IMR-90 (cell line): ENCODE data around the gene RABGAP1. TPM values are rescaled to one million over a fixed set of nuclear protein-coding genes. Genes with fewer than 3 reads are reported as not detected.

ENCODE experiments used
- ATAC-seq: fragments of 200-7000 bp; cut with Tn5 transposase; 2 replicates; pipeline ENCODE4 v1.9.1; 2020; ENCODE audit warnings: low read depth, mild to moderate bottlenecking, moderate library complexity
- BruUV-seq: library from RNA; stranded (reverse); fragments of 400-500 nt; replicated peaks from 2 replicates; lab custom pipeline; 2021; lab: Mats Ljungman, UMichigan
- CTCF ChIA-PET: fragments of 300-600 bp; formaldehyde crosslinking; extraction: SDS; loops from one replicate; lab custom pipeline; 2021; ENCODE audit warnings: antibody characterized with exemption; lab: Yijun Ruan, JAX
- POLR2A ChIA-PET: fragments of 300-600 bp; sonication (Branson Sonifier 250); formaldehyde crosslinking; loops from one replicate; lab custom pipeline; 2022; ENCODE audit warnings: antibody characterized with exemption; ENCODE audit not compliant: unreplicated experiment; lab: Charles Lee
- DNase-seq: peaks from one replicate; pipeline ENCODE4 v3.0.0; 2013
- H2AFZ ChIP-seq: replicated peaks from 2 replicates; pipeline ENCODE3; 2013; ENCODE audit warnings: low read length, mild to moderate bottlenecking; ENCODE audit not compliant: poor library complexity
- H2AK5ac ChIP-seq: 2 replicates; pipeline ENCODE4 v1.6.1; 2013; ENCODE audit warnings: low read depth, low read length, inconsistent platforms
- H2AK9ac ChIP-seq: replicated peaks from 2 replicates; pipeline ENCODE3; 2013; ENCODE audit warnings: mild to moderate bottlenecking, low read depth, low read length, moderate library complexity; ENCODE audit not compliant: poor library complexity
- H2BK120ac ChIP-seq: 2 replicates; pipeline ENCODE4 v1.6.1; 2013; ENCODE audit warnings: low read depth, low read length, inconsistent platforms
- H2BK15ac ChIP-seq: 3 replicates; pipeline ENCODE4 v1.6.1; 2013; ENCODE audit warnings: low read depth, low read length, inconsistent platforms
- H2BK20ac ChIP-seq: 2 replicates; pipeline ENCODE4 v1.6.1; 2013; ENCODE audit warnings: low read depth, mild to moderate bottlenecking, inconsistent platforms, low read length, moderate library complexity
- H2BK5ac ChIP-seq: 2 replicates; pipeline ENCODE4 v1.6.1; 2013; ENCODE audit warnings: mild to moderate bottlenecking, low read depth, low read length, inconsistent platforms; ENCODE audit not compliant: poor library complexity, severe bottlenecking
- H3K14ac ChIP-seq: replicated peaks from 2 replicates; pipeline ENCODE4 v1.6.1; 2013; ENCODE audit warnings: low read depth, low read length, inconsistent platforms
- H3K18ac ChIP-seq: 2 replicates; pipeline ENCODE4 v1.6.1; 2013; ENCODE audit warnings: low read depth, low read length, control low read depth
- H3K23ac ChIP-seq: 2 replicates; pipeline ENCODE4 v1.6.1; 2013; ENCODE audit warnings: low read depth, low read length, inconsistent platforms
- H3K27ac ChIP-seq: 2 replicates; pipeline ENCODE4 v1.5.1; 2013; ENCODE audit warnings: mild to moderate bottlenecking, control low read depth, low read length; ENCODE audit not compliant: insufficient read depth
- H3K27me3 ChIP-seq: 2 replicates; pipeline ENCODE4 v1.6.1; 2013; ENCODE audit warnings: low read length; ENCODE audit not compliant: control insufficient read depth, insufficient read depth
- H3K36me3 ChIP-seq: 2 replicates; pipeline ENCODE4 v1.6.1; 2013; ENCODE audit warnings: low read length, mixed read lengths; ENCODE audit not compliant: control insufficient read depth, insufficient read depth
- H3K4ac ChIP-seq: 2 replicates; pipeline ENCODE4 v1.6.1; 2013; ENCODE audit warnings: low read depth, low read length, inconsistent platforms
- H3K4me1 ChIP-seq: 2 replicates; pipeline ENCODE4 v1.6.1; 2013; ENCODE audit warnings: low read length, mixed read lengths; ENCODE audit not compliant: control insufficient read depth, insufficient read depth
- H3K4me2 ChIP-seq: 2 replicates; pipeline ENCODE4 v1.6.1; 2013; ENCODE audit warnings: low read depth, mild to moderate bottlenecking, control low read depth, low read length, moderate library complexity
- H3K4me3 ChIP-seq: 2 replicates; pipeline ENCODE4 v1.5.1; 2013; ENCODE audit warnings: low read depth, mild to moderate bottlenecking, control low read depth, low read length, moderate library complexity; ENCODE audit not compliant: insufficient read depth
- H3K56ac ChIP-seq: 2 replicates; pipeline ENCODE4 v1.6.1; 2013; ENCODE audit warnings: low read length, inconsistent platforms; ENCODE audit not compliant: insufficient read depth; ENCODE audit errors: extremely low read depth
- H3K79me1 ChIP-seq, 2 experiments: 2 replicates each; pipeline ENCODE4 v1.6.1; 2013; ENCODE audit warnings: low read length in 2 of 2, inconsistent platforms in 1 of 2, low read depth in 1 of 2
- H3K9ac ChIP-seq: 2 replicates; pipeline ENCODE4 v1.6.1; 2013; ENCODE audit warnings: low read depth, low read length, control low read depth
- H3K9me1 ChIP-seq: 2 replicates; pipeline ENCODE4 v1.6.1; 2013; ENCODE audit warnings: low read length, inconsistent platforms; ENCODE audit not compliant: insufficient read depth
- H3K9me3 ChIP-seq: 2 replicates; pipeline ENCODE4 v1.6.1; 2013; ENCODE audit warnings: low read length; ENCODE audit not compliant: control insufficient read depth, insufficient read depth
- H4K20me1 ChIP-seq: 2 replicates; pipeline ENCODE4 v1.6.1; 2013; ENCODE audit warnings: low read length, inconsistent platforms; ENCODE audit not compliant: insufficient read depth
- H4K5ac ChIP-seq: 2 replicates; pipeline ENCODE4 v1.6.1; 2013; ENCODE audit warnings: mild to moderate bottlenecking, low read depth, low read length, control low read depth
- H4K8ac ChIP-seq, 2 experiments: 2 replicates each; pipeline ENCODE4 v1.6.1; 2013; ENCODE audit warnings: low read depth in 2 of 2, low read length in 2 of 2, control low read depth in 1 of 2, inconsistent platforms in 1 of 2
- H4K91ac ChIP-seq: 2 replicates; pipeline ENCODE4 v1.6.1; 2013; ENCODE audit warnings: low read depth, low read length, inconsistent platforms; ENCODE audit not compliant: insufficient read depth
- CEBPB ChIP-seq: IDR thresholded peaks from 2 replicates; pipeline ENCODE4 v1.6.1; 2012; ENCODE audit warnings: low read depth, low read length, improper control_type of control experiment
- CHD1 ChIP-seq: IDR thresholded peaks from 2 replicates; pipeline ENCODE4 v1.6.1; 2012; ENCODE audit warnings: low read depth, low read length, improper control_type of control experiment
- FOS ChIP-seq: fragments of 150-350 bp; IDR thresholded peaks from 2 replicates; pipeline ENCODE4 v1.6.1; 2016; ENCODE audit warnings: low read depth, low read length
- MAZ ChIP-seq: IDR thresholded peaks from 2 replicates; pipeline ENCODE4 v1.6.1; 2012; ENCODE audit warnings: low read depth, mild to moderate bottlenecking, low read length, improper control_type of control experiment, moderate library complexity, borderline replicate concordance
- RAD21 ChIP-seq: IDR thresholded peaks from 2 replicates; pipeline ENCODE4 v1.6.1; 2012; ENCODE audit warnings: low read length, improper control_type of control experiment
- RCOR1 ChIP-seq: IDR thresholded peaks from 2 replicates; pipeline ENCODE4 v1.6.1; 2012; ENCODE audit warnings: mild to moderate bottlenecking, low read length, improper control_type of control experiment; ENCODE audit not compliant: insufficient replicate concordance
- WGBS, 2 experiments: methylation state at CpG; one replicate each; pipeline versions ENCODE4 v1.1.5 to v1.1.7; 2013; ENCODE audit warnings: missing lambda C conversion rate in 2 of 2; ENCODE audit not compliant: insufficient read length in 1 of 2; ENCODE audit errors: extremely low coverage in 2 of 2; 5-methylcytosine and 5-hydroxymethylcytosine counted together
- dilution Hi-C: fragments of 300-500 bp; cut with HindIII; formaldehyde crosslinking; loops from one replicate; pipeline ENCODE4 v1.14.3; 2018; ENCODE audit warnings: low sequenced_read_pairs; ENCODE audit not compliant: unreplicated experiment
- in situ Hi-C: fragments of 300-500 bp; cut with MboI; formaldehyde crosslinking; loops from 3 replicates; pipeline ENCODE4 v1.14.3; 2019; ENCODE audit warnings: low sequenced_read_pairs, inconsistent platforms, mixed read lengths
- intact Hi-C: fragments of 100-400 bp; cut with micrococcal nuclease; formaldehyde crosslinking; loops from 2 replicates; pipeline ENCODE4 v1.10.0; 2022
- polyA plus RNA-seq, 3 experiments: library from polyadenylated mRNA; depleted of rRNA; stranded (reverse); fragments of >200 nt; gene quantifications; 2 replicates each; pipeline ENCODE4 v1.2.3, GENCODE V29; 2012; ENCODE audit warnings: low replicate concordance in 1 of 3
- total RNA-seq: library from RNA; depleted of rRNA; stranded (reverse); fragments of >200 nt; gene quantifications from 2 replicates; pipeline ENCODE4 v1.2.3, GENCODE V29; 2012

RABGAP1 gene
- total and polyA plus RNA-seq, 2 of the 4 experiments (the other 2 are of a cell fraction) = 20.0 to 53.9 TPM

- Histone ChIP-seq H3K27me3 (no peaks in the 10 kb centered on the region), H3K23ac (no peak overlapping the region), H3K4ac (no peak overlapping the region), H3K14ac (no peak overlapping the region), H2BK20ac (no peak overlapping the region), H3K9me3 (no peaks in the 10 kb centered on the region), H2BK120ac (no peak overlapping the region), H2AFZ (no peak overlapping the region), H3K56ac (no peak overlapping the region), H3K4me1 (peaks cover 10% of the 10 kb centered on the region), H2BK5ac (peak overlapping the region; percentile 38), H3K27ac (no peak overlapping the region), H2BK15ac (no peak overlapping the region), H4K91ac (no peak overlapping the region), H3K18ac (no peak overlapping the region), H3K36me3 (peaks cover 10% of the 10 kb centered on the region), H2AK5ac (no peak overlapping the region), H3K4me2 (no peak overlapping the region), H2AK9ac (no peak overlapping the region), H3K9ac (no peak overlapping the region), H3K4me3 (no peak overlapping the region), H4K20me1 (no peaks in the 10 kb centered on the region), H3K79me1 (peaks cover 13 to 15% of the 10 kb centered on the region in 2 experiments), H4K5ac (no peak overlapping the region), H4K8ac (no peak overlapping the region), H3K9me1 (peaks cover 9% of the 10 kb centered on the region; the same call in 1 of the 2 replicates)
- CTCF ChIA-PET = interaction anchor here (1.2 kb wide), 1 partner anchor 32 kb away, joined by 3 read pairs; no protein-coding TSS in a partner anchor
- DNase-seq (no peak), ATAC-seq (no peak)
- intact Hi-C loops = no loop called here
- TF ChIP-seq CHD1 (no peak), RCOR1 (no peak), RAD21 (no peak), FOS (no peak), CEBPB (no peak), MAZ (no peak)
- in situ Hi-C loops = no loop called here
- POLR2A ChIA-PET = no interaction called here
- BruUV-seq = no TSS peak
- no CpG with 5 or more reads among the region's 2 CpGs for WGBS, 2 experiments
- dilution Hi-C loops = no loop called here
Observed at GRCh38 chr9:123035791-123036190, 95.0 kb downstream of the RABGAP1 start.
